GM12874 (cell line): Measurements from ENCODE around the gene AK6.

Experiments
- CTCF ChIP-seq: IDR thresholded peaks from 2 replicates; pipeline ENCODE4 v1.5.1; 2011; ENCODE audit warnings: low read depth, mild to moderate bottlenecking, control low read depth, low read length, moderate library complexity; ENCODE audit not compliant: insufficient read depth

The AK6 gene

GRCh38 chr5:69309380-69309779, 59.9 kb downstream of the AK6 start:
- TF ChIP-seq CTCF, result no peak

DNA sequence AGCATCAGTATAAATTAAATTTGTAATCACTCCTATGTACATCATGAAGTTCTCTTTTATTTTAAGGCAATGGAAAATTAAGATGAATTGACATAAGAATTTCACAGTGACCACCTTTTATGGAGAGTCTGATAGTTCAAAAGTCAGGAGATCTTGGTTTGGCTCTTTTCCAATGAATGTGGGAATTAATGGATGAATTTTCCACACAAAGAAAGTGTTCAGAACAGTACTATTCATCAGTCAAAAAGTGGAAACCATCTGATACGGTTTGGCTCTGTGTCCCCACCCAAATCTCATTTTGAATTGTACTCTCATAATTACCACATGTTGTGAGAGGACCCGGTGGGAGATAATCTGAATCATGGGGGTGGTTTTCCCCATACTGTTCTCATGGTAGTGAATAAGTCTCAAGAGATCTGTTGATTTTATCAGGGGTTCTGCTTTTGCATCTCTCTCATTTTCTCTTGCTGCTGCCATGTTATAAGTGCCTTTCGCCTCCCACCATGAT, 61.2 kb downstream of the AK6 start:
- no peak for TF ChIP-seq CTCF

DNA sequence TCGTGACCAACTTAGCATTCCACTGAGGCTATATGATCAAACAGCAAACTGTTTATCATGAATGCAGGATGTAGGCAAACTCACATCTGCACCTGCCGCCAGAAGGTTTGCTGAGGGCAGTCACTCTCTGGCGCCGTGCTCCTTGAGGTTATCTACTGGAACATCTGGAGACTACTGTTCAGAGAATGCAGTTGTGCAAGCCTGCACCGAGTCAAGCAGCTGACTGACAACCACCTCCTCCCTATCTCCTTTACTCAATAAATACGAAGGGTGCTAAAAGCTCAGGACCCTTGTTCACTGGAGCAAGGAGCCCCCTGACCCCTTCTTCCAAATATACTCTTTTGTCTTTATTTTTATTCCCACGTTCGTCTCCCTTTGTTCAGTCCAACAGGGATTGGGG, 63.8 kb downstream of the AK6 start:
- TF ChIP-seq CTCF, result no peak
